GM21737 (cell line): ENCODE measurements around the gene TRIM66.

Source experiments
- ATAC-seq: cut with Tn5 transposase; IDR thresholded peaks from one replicate; pipeline ENCODE4 v1.9.1; 2021; ENCODE audit warnings: mild to moderate bottlenecking, moderate library complexity; ENCODE audit not compliant: unreplicated experiment

TRIM66 gene

DNA sequence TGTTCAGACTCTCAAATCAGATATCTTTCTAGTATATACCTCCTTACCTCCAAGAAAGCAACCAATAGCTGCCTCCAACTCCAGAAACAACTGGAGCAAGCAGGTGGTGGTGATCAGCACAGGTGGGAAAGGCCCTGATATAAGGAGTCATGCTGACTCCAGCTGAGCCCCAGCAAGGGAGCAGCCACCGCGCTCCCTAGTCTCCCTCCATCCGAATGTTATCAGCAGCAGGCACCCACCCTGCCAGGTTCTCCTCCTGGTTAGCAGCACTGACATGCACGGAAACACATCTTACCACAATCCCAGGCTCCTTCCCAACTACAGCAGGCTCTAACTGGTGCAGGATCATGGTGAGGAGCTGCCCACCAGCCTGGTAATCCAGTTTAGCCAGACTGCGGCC, 69.9 kb downstream of the TRIM66 start:
- ATAC-seq = no peak

DNA sequence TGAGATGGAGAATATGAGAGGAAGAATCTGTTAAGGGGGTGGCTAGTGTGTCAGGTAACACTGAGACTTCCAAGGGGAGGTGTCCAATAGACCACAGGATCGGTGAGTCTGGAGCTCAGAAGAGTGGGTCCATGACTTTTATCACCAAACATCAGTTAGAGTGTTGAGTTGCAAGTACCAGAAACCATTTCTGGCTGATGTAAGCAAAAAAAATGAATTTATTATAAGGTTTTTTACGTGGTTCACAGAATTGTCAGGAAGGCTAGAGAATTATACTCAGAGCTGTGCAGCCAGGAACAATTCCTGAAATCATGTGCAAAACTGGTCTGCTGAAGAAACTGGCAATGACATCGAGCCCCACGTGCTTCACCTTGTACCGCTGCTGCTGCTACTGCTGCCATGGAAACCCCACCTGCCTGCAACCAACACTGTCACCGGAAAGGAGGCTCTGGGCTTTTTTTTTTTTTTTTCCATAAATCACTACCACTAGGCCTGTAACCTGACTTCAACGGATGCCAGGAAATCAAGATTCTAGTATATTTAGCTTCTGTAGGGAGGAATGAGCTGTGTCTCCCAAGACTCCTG, 71.8 kb downstream of the TRIM66 start:
- no peak for ATAC-seq

DNA sequence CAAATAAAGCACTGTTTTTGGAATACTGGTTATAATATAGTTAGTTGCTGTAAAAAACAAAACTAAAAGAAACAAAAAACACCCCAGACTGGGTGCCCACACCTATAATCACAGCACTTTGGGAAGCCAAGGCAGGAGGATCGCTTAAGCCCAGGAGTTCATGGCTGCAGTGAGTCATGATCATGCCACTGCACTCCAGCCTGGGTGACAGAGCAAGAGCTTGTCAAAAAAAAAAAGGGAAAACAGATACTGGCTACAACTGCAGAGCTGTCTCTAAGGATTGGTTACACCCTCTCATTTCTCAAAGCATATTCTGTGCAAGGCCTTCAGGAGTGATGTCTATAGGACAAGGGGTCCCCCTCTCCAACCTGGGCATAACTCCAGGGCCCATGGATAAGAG, 73.8 kb downstream of the TRIM66 start:
- ATAC-seq = no peak

DNA sequence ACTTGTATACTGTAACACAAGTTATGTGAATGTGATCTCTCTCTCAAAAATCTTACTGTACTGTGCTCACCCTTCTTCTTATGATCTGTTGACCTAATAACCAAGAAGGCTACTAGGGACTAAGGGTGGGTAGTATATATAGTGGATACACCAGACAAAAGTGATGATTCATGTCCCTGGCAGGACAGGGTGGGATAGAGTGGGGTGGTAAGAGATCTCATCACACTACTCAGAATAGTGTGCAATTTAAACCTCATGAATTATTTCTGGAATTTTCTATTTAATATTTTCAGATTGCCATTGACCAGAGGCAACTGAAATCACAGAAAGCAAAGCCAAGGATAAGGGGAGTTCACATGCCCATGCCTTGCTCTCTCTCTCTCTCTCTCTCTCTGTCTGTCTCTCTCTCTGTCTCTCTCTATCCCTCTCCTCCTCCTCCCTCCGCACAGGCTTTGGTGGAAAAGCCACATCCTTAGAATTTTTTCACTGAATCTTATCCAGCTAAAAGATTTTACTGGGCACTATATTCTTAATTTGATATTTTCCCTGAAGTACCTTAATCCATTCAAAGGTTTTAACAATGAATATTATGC, 76.4 kb downstream of the TRIM66 start:
- ATAC-seq = no peak

DNA sequence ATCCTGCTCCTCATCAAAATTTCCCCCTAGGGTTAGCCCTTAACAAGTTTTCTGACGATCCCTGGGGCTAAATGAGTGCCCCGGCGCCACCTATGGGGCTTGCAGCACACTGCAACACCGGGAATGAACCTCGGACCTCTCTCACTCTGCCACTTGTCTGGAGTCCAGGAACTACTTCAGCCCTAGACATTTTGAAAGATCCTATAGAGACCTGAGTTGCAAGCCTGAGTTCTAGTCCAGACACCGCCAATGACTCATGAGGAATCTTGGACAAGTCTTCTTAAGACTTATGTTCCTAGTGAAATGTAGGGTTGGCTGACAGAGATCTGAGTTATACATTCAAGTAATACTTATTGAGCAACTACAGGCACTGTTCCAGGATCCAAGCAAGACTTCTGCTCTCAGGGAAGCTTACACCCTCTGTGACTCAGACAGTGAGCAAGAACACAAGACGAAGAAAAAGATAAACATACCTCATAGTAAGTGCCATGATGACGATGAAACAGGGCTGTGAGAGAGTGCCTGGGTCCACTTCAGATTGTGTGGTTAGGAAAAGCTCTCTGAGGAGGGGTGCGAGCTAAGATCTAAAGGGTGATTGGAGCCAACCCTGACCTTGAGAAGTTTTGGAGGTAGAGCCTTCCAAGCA, 78.3 kb downstream of the TRIM66 start:
- ATAC-seq = no peak

DNA sequence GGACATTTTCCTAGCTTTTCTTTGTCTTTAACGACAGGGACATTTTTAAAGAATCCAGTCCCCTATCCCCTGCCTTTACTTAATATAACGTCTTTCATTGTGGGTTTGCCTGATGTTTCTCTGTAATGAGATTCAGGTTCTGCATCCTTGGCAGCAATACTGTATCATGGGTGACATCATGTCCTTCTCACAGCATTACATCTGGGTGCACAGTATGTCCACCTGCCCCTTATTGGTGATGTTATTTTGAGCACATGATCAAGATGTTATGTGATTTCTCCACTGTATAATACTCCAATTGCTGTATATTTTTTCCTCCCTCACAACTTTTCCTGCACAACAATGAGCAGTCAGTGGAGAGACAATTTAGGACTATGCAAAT, 78.8 kb downstream of the TRIM66 start:
- ATAC-seq = no peak

DNA sequence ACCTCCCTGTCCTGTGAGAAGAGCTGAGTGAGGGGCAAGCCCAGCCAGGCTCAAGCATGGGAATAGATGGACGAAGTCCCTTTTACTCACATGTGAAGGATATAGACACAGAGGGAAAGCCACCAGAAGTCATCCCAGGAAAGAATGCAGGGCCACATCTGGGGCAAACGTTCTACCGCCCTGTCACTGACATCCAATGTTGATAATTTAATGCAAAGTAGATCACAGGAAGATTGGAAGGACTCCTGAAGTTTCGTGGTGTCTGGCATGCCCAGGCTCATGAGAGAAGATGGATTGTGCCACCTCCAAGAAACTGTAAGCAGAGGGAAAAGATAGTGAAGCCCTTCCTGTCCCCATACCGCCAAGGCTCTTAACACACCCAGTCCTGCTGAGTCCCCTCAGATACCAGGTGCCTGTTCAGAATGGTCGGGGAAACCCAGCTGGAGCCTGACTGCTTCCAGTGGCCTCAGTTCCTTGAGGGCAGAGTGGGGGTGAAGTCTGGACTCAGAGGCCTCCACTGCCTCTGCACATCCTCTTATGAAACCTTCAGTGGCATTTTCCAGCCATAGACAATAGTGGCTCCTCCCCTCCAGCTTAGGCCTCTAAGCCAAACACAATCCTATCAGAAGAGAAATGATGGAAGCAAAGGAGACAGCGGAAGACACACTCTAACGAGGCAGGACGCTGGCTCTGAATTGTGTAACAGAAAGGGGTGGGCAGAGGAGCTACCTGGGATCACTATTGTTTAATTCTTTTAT, 80.9 kb downstream of the TRIM66 start:
- no peak for ATAC-seq

DNA sequence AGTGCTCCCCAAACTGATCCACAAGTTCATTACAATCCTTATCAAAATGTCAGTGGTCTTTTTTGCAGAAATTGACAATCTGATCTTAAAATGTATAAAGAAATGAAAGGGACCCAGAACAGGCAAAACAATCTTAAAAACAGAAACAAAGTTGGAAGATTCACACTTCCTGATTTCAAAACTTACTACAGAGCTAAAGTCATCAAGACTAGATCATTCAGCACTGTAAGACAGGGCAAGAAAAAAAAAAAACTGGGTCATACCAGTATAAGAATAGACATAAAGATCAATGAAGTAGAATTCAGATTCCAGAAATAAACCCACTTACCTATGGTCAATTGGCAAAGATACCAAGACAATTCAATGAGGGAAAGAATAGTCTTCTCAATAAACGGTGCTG, 84.0 kb downstream of the TRIM66 start:
- no peak for ATAC-seq

DNA sequence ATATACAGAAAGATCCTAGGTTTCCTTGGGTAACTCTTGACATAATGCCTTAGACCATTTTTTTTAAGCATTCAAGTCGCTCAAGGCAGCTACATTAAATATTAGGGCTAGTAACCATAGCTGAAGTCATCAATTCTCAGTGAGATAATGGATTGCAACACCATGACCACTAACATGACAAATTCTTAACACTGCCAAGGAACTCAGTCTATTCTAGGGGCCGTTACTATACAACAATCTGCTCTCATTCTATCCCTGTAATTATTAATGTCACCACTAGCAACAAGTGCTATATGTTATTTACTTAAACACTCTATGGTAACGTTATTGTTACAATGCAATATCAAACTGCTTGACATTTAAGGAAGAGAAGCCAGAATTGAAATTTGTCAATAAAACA, 85.3 kb downstream of the TRIM66 start:
- no peak for ATAC-seq

DNA sequence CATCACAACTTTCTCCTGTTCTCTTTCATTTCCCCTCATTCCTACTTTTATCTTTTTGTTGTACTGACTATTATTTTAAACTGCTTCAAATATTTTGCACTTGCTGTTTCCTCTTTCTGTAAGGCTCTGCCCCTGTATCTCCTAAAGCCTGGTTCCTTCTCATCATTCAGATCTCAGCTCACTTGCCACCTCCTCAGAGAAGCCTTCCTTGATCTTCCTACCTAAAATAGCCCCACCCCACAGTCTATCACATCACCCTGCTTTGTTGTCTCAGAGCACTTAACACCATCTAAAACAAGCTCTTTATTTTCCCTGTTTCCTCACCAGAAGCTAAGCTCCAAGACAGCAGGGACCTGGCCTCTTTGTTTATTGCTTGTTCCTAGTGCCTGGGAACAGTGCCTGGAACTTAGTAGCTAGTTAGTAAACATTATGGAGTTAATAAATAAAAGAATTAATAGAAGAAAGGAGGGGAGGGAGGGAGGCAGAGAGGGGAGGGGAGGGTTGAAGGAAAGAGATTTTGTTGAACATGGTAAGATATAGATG, 85.9 kb downstream of the TRIM66 start:
- ATAC-seq = no peak

DNA sequence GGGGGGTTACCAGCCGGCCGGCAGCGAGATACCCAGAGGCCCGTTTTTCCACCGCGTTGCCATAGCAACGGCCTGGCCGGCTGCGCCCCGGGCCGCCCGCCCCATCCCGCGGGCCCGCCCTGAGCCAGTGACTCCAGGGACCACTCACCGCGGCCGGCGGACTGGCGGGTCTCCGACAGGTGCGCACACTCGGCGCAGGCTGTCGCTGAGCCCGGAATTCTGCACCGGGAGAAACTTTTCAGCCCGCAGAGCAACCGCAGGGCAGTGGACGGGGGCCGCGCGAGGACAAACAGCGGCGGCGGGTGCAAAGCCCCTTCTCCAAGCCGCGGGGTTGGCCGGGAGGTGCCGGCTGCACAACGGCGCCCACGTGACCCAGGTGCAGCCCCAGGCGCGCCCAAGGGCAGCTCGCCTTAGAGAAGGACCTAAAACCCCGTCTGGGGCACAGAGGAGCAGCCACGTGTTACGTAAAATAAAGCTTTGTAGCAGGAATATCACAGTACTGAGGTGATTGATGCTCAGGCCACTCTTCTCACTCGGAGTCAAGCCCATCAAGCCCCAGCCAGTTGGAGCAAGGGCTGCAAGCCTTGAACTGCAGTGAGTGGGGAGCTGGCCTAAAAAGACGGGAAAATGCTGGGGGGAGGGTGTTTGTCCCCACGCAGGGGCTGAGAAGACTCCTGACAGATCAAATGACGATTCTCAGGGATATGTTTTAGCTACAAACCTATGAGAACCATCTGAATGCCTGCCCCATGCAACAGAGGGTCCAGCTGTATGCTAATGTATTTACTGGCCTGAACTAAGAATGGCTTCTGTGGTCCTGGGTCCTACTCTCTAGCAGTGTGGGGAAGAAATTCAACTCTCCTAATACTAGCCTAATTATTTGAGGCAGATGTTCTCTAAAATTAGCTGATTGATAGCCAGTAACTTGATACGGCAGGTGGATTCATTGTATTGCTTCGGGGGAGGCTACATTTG, 88.2 kb downstream of the TRIM66 start, which contains the start of gene STK33:
Gene STK33, minus strand, starts transcription at position 294 of the 975 bp plus-strand sequence. CDS start 119,323 bp downstream, outside the sequence.
- ATAC-seq = peak; percentile 97

DNA sequence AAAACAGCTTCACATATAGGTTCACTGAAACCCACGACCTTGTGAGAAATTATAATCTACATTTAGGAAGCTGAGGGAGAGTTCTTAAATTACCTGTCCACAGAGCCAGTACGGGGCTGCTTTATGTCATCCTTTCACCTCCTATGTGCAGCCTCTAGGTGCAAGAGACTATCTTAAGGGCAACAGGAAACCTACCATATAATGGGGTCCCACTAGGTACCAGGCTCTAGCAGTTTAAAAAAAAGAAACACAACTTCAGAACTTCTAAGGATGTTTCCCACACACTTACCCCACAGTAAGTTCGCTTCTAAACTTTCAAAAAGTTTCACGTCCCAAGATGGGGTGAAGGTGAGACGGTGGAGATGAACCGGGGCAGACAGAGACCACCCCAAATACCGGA, 89.0 kb downstream of the TRIM66 start:
- peak; percentile 26 for ATAC-seq

DNA sequence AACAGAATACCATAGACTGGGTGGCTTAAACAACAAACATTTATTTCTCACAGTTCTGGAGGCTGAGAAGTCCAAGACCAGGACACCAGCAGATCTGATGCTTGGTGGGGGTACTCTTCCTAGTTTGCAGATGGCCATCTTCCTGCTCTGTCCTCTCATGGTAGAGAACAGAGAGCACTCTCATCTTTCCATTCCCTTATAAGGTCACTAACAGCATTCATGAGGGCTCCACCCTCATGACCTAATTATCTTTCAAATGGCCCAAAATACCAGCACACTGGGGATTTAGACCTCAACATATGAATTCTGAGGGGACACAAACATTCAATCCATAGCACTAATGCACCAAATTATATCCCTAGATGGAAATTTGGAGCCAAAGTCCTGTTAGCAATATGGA, 94.5 kb downstream of the TRIM66 start:
- no peak for ATAC-seq

DNA sequence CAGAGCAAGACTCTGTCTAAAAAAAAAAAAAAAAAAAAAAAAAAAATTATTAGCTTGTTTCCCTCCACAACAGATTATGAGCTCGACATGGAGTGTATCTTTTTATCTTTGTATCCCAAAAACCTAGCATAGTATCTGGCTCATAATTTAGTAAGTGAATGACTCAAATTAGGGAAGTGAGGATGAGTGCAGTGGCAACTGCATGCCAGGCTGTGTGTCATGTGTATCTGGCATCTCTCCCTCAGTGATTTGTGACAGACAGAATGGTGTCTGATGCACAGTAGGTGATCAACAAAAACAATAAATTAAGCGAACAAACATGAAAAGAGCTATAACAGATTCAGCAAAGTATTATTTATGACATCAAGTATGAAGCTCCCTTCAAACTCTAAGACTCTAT, 95.7 kb downstream of the TRIM66 start:
- ATAC-seq = no peak

DNA sequence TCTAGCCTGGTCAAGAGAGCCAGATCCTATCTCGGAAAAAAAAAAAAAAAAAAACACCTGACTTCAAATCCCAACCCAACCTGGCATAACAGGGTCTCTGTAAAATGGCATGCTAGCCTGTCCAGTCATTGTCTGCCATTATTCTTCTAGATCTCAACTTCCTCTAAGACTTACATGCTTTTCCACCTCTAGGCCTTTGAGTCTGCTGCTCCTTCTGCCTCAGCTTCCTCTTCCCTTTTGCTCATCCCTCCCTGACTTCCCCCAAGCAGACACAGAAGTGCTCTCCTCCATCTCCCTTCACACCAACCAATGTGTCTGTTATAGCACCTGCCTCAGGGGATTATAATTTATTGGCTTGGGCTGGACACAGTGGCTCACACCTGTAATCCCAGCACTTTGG, 96.3 kb downstream of the TRIM66 start:
- no peak for ATAC-seq

DNA sequence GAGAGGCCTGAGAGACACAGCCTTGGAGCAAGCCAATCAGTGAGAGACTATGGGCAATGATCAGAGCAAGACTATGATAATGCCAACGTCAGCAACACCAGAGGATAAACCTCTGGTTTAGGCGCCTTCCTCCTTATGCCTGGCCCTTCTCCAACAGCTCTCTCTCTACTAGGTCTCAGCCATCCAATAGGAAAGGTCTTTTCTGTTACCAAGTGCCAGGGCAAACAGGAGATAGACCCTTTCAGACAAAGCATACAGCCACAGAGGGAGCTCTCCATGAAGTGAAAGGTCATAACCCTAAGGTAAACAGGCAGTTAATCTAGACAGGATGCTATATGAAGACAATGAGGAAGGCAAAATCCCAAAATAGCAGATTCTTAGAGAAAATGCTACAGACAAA, 98.0 kb downstream of the TRIM66 start:
- no peak for ATAC-seq

DNA sequence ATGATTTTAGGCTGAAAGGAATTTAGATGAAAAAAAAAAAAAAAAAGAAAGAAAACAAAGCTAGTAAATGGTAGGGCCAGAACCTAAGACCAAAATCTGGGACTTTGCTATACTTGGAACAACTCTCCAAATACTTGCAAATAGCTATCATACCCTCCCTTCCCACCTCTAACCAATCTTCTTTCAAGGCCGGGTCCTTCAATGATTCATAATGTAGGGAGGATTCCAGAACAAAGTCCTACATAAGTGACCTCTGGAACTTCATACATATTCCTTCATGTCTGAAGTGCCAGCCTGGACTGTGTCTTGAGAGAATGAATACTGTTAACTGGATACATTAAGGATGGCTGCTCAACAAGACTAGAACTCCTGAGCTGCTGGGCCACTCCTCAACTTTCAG, 98.4 kb downstream of the TRIM66 start:
- ATAC-seq = no peak

DNA sequence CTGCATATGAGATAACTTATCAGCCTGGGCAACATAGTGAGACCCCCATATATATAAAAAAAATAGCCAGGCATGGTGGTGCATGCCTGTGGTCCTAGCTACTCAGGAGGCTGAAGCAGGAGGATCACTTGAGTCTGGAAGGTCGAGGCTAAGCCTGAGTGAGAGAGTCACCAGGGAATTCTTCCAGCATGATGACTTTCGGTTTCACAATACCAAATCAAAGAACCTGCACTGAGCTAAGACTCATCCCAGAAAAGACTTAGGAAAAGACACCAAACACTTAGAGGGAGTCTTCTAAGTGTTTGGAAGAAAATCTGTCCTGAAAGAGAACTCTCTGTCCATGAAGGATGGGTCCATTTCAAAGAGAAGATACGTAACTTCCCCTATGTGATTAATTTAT, 101.2 kb downstream of the TRIM66 start:
- ATAC-seq = no peak

DNA sequence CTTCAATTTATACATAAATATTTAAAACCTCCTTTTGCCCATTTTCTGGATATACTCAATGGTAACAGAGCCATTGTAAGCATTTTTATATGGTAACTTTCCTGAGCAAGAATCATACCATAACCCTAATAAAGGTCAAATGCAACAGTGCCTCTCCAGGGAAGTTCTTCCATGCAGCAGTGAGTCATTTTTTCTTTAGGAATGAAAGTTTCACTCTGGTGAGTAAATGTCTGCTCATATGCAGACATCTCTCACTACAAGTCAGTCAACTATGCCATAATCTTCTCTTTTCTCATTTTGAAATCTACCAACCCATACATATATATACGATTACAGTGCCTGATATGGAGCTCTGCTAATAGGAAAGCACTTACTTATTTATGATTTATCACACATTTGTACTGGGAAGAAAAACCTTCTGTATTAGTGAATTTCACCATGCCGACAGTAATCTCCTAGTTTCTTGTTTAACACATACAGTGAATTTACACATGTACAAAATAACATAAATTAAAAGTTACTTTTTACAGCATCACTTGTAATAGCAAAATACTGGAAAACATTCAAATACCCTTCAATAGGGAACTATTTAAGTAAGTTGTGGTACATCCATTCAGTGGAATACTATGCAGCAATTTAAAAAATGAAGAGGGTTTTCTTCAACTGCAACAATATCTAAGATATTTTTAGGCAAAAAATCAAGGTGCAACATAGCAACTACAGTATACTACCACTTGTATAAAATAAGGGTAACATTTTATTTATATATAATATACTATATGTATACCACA, 104.5 kb downstream of the TRIM66 start:
- no peak for ATAC-seq

DNA sequence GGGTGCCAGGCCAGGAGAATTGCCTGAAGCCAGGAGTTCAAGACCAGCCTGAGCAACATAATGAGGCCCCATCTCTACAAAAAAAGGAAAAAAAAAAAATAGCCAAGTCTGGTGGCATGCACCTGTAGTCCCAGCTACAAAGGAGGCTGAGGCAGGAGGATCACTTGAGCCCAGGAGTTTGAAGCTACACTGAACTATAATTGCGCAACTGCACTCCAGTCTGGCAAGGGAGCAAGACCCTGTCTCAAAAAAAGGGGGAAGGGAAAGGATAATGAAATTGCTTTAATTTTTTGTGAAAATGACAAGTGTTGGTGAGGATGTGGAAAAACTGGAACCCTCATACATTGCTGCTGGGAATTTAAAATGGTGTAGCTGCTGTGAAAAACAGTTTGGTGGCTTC, 107.7 kb downstream of the TRIM66 start:
- no peak for ATAC-seq
